Astrocyte of the spinal cord (primary cell): ENCODE results near the gene CD164L2.

Experiments
- DNase-seq: peaks from one replicate; pipeline ENCODE4 v3.0.0; 2011; ENCODE audit warnings: low read depth, low spot score
- H3K4me3 ChIP-seq: 2 replicates; pipeline ENCODE4 v1.5.1; 2011; ENCODE audit warnings: low read depth, mild to moderate bottlenecking, low read length, moderate library complexity
- CTCF ChIP-seq: IDR thresholded peaks from 2 replicates; pipeline ENCODE4 v1.5.1; 2012; ENCODE audit warnings: low read depth, mild to moderate bottlenecking, low read length, inconsistent platforms
- in situ Hi-C: cut with HindIII; loops from 2 replicates; pipeline ENCODE4 v1.10.0; 2017; ENCODE audit warnings: low sequenced_read_pairs

The CD164L2 gene

DNA sequence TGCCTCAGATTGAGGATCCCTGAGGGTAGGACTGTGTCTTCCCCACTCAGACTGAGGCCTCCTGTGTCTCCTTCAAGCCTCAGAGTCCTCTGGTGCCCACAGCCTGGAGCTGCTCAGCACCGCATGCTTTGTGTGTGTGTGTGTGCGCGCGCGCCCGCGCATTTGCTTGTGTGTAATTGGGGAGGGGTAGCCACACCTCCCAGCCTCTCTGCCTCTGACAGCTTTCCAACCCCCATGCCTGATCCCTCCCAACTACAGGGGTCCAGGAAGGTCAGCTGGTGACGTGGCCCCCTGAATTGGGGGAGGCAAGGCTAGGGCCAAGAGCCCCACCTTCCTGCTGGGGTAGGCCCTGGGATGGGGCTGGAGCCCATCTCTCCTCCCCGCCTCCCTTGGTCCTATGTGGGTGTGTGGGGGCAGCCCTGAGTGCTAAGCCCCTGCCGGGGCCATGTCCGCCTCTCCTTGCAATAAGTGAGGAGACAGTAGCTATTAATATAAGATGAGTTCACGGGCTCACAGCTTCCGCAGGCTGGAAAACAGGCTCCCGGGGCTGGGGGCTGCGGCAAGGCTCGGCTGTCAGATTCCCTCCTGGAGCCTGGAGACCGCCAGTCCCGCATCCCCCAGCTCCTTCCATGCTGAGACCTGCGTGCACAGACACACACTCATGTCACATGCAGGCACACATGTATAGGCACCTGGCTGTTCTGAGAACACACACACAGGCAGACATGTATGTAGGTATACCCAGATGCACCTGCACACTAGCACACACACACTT is 16.3 kb upstream of the CD164L2 start:
- in situ Hi-C loops: no loop called here
- H3K4me3 ChIP-seq: no peak overlapping the region
- no peak for TF ChIP-seq CTCF
- no peak for DNase-seq

DNA sequence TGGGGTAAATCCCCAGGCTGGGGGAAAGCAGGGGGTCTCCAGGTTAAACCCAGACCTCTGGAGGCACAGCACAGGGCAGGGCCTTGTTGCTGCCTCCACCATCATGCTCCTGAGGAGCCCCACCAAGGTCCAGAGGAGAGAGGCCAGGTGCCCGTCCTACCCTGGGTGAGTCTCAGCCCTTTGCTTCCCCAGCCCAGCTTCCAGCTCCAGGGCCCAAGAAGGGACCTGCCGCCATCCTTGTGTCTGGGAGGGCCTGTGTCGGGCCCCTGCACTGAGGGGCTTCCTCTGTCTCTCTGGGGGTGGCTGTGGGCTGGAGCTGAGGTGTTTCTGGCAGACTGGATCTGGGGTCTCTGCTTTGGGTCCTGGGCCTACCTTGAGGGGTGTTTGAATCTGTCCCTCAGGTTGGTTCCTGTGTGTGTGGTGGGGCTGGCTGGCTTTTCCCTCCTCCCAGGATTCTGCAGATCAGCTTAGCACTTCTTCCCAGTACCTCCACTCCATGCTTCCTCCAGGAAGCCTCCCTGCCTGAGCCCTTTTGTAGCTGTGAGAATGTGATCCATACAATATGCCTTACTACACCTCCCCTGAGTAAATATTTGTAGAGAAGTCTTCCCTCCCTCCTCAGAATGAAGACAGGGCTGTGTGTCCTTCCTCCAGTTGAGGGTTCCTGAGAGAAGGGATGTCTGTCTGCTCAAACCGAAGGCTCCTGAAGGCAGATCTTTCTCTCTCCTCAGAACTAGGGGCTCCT is 15.4 kb upstream of the CD164L2 start:
- no peak overlapping the region for H3K4me3 ChIP-seq
- DNase-seq: no peak
- no peak for TF ChIP-seq CTCF
- in situ Hi-C loops: no loop called here

GRCh38 chr1:27397749-27398148 is 14.6 kb upstream of the CD164L2 start:
- no peak for TF ChIP-seq CTCF
- in situ Hi-C loops: no loop called here
- no peak overlapping the region for H3K4me3 ChIP-seq
- DNase-seq: no peak

GRCh38 chr1:27397110-27397509 is 14.0 kb upstream of the CD164L2 start:
- no peak for DNase-seq
- in situ Hi-C loops: no loop called here
- H3K4me3 ChIP-seq: no peak overlapping the region
- TF ChIP-seq CTCF: no peak

DNA sequence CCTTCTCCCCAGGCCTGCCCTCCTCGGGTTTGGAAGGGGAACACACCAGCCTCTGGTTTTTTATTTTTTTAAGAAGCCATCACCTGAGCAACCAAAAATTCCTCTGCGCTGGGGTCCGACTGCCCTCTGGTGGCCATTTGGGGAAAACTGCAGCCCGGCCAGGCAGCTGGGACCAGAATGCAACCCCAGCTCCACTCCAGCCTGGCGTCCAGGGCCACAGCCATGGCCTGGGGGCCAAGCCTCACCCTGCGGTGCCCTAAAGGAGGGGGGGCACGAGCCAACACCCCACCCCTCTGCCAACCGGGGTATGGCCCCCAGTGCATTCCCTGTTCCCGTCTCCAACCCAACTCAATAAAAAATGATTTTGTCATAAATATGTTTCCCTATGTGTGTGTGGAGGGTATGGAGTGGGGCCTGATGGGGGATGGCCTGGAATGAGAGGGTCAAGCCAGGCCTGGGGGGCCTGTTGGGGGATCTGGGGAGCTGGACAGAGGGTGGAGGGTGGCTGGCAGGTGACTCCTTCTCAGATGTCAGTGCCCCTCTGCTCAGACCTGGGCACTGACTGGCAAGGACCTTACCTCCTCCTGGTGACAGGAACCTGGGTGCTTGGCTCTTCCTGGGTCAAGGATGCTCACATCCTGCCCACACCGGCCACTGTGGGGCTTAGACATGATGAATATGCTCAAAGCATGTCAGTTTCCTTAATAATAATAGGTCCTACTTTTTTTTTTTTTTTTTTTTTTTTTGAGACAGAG is 12.5 kb upstream of the CD164L2 start:
- no peak overlapping the region for H3K4me3 ChIP-seq
- in situ Hi-C loops: no loop called here
- peak; percentile 97 for TF ChIP-seq CTCF
- peak; percentile 53 for DNase-seq

DNA sequence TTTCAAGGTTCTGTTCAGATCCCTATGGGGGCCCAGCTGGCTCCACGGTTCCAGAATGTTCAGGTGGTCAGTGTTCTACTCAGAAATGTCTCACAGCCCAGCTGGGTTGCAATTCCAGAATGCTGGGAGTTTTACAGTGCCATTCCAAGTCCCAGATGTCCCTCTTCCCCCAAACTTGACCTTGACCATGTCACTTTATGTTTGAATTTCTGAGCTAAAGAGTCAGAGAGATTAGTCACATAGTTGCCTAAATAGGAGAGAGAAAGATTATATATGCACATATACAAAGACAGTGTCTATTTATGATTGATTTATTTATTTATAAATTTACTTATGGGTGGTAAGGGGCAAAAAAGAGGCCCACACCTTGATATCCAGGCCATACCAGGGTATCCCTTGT is 11.8 kb upstream of the CD164L2 start:
- TF ChIP-seq CTCF: no peak
- in situ Hi-C loops: no loop called here
- DNase-seq: no peak
- no peak overlapping the region for H3K4me3 ChIP-seq
